GM12872 (cell line): Measurements from ENCODE around the gene MYBPC1.

Source experiments
- CTCF ChIP-seq: IDR thresholded peaks from 3 replicates; pipeline ENCODE4 v1.5.1; 2011; ENCODE audit warnings: low read depth, mild to moderate bottlenecking, low read length, moderate library complexity; ENCODE audit not compliant: insufficient read depth

The MYBPC1 gene, protein sequence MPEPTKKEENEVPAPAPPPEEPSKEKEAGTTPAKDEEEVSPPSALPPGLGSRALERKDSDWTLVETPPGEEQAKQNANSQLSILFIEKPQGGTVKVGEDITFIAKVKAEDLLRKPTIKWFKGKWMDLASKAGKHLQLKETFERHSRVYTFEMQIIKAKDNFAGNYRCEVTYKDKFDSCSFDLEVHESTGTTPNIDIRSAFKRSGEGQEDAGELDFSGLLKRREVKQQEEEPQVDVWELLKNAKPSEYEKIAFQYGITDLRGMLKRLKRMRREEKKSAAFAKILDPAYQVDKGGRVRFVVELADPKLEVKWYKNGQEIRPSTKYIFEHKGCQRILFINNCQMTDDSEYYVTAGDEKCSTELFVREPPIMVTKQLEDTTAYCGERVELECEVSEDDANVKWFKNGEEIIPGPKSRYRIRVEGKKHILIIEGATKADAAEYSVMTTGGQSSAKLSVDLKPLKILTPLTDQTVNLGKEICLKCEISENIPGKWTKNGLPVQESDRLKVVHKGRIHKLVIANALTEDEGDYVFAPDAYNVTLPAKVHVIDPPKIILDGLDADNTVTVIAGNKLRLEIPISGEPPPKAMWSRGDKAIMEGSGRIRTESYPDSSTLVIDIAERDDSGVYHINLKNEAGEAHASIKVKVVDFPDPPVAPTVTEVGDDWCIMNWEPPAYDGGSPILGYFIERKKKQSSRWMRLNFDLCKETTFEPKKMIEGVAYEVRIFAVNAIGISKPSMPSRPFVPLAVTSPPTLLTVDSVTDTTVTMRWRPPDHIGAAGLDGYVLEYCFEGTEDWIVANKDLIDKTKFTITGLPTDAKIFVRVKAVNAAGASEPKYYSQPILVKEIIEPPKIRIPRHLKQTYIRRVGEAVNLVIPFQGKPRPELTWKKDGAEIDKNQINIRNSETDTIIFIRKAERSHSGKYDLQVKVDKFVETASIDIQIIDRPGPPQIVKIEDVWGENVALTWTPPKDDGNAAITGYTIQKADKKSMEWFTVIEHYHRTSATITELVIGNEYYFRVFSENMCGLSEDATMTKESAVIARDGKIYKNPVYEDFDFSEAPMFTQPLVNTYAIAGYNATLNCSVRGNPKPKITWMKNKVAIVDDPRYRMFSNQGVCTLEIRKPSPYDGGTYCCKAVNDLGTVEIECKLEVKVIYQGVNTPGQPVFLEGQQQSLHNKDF

GRCh38 chr12:101594700-101595099 is at the start of gene MYBPC1:
Gene MYBPC1 (plus strand): TSS chr12:101594971. CDS start chr12:101595071, 100 bp downstream.
- TF ChIP-seq CTCF: no peak

GRCh38 chr12:101551362-101552114 is 43.2 kb upstream of the MYBPC1 start:
- no peak for TF ChIP-seq CTCF

GRCh38 chr12:101552277-101552676 is 42.5 kb upstream of the MYBPC1 start:
- TF ChIP-seq CTCF: no peak

- TF ChIP-seq CTCF: no peak
Measured at GRCh38 chr12:101557094-101557493, 37.7 kb upstream of the MYBPC1 start.

GRCh38 chr12:101563212-101563611 is 31.6 kb upstream of the MYBPC1 start:
- TF ChIP-seq CTCF: no peak

DNA sequence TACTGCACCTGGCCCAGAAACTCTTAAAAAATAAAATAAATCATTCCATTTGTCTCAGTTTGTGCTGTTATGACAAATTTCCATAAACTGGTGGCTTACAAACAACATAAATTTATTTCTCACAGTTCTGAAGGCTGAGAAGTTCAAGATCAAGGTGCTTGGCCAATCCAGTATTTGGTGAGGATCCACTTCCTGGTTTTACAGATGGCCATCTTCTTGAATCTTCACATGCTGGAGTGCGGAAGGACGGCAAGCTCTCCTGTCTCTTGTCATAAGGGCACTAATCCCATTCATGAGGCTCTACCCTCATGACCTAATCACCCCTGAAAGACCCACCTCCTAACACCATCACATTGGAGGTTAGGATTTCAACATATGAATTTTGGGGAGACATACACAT is 29.9 kb upstream of the MYBPC1 start:
- TF ChIP-seq CTCF: no peak
